Hypothalamus (tissue), 51 donors: ENCODE data around the gene DAB1.
"Not testable (repeated sequence)": the region's sequence is repeated elsewhere in the genome, so short reads cannot be mapped to it uniquely, and the experiment has no call there.

Experiments used
- DNase-seq, 51 donors: peaks; one replicate each; lab custom pipeline; 2025; lab: John Stamatoyannopoulos, UW

Gene DAB1

GRCh38 chr1:57094749-57095148 lies 329.1 kb downstream of the DAB1 start:
- no peak for DNase-seq

GRCh38 chr1:57093122-57093521 lies 330.7 kb downstream of the DAB1 start:
- DNase-seq, result no peak

DNA sequence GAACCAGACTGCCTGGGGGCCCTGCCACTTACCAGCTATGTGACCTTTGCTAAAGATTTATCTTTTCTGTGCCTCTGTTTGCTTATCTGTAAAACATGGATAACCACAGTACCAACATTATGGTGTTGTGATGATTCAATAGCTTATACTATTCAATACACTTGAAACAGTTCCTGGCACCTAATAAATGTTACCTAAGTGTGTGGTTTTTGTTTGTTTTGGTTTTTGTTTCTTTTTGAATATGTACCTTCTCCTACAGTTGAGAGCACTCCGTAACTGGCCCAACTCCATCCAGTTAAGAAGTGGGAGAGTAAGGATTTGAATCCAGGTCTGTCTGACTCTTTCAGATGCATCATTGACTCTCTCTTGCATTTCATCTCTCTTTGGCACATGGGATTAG lies 332.2 kb downstream of the DAB1 start:
- DNase-seq, result no peak

DNA sequence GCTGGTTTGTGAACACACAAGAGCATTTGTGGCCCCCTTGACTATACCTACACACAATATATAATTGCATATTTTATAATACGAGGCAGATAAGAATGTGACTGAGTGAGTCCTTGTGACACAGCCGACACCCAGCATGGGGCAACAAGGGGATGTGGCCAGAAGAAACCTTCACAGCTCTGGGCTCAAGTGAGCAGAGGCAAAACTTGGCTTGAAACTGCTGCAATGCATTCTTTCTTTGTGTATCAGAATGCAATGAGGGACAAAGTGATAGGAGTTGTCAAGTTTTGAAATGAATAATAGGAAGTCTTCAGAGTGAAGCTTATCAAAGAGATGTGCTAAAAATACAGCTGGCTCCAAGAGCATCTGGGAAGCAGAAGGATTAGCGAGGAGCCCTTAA lies 334.0 kb downstream of the DAB1 start:
- DNase-seq, result no peak

- DNase-seq, result no peak
Observed at GRCh38 chr1:57089221-57089620, 334.6 kb downstream of the DAB1 start.

- no peak for DNase-seq
Observed at GRCh38 chr1:57088653-57089052, 335.2 kb downstream of the DAB1 start.

- not testable (repeated sequence) for DNase-seq
Observed at GRCh38 chr1:57087660-57088059, 336.2 kb downstream of the DAB1 start.

- DNase-seq, result no peak
Observed at GRCh38 chr1:57086154-57086553, 337.7 kb downstream of the DAB1 start.

DNA sequence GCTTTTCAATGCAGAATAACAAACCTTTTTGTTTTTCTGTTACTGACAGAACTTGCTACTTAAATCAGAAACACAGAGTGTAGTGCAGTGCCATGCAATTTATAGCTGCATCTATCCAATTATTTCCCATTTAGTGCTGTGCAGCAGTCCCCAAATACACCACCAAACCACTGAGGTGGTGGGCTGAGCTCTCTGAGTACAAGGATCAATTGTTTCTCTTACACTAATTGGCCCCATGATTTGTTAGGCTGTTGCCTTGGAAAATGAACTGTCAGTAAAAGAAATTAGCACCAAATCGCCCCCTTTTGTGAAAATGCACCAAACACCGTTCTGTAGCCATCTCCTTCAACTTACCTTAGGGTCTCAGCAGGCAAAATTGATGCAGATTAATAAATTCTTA lies 339.2 kb downstream of the DAB1 start:
- no peak for DNase-seq

GRCh38 chr1:57082711-57083439 lies 341.0 kb downstream of the DAB1 start:
- DNase-seq, result no peak

- DNase-seq, result no peak
Observed at GRCh38 chr1:57079454-57080157, 344.3 kb downstream of the DAB1 start.

GRCh38 chr1:57072401-57073110 lies 351.3 kb downstream of the DAB1 start:
- peak in 3 of 51 donors; percentile 0 to 9 (median 2) for DNase-seq

GRCh38 chr1:57067863-57068262 lies 356.0 kb downstream of the DAB1 start:
- DNase-seq, result no peak

DNA sequence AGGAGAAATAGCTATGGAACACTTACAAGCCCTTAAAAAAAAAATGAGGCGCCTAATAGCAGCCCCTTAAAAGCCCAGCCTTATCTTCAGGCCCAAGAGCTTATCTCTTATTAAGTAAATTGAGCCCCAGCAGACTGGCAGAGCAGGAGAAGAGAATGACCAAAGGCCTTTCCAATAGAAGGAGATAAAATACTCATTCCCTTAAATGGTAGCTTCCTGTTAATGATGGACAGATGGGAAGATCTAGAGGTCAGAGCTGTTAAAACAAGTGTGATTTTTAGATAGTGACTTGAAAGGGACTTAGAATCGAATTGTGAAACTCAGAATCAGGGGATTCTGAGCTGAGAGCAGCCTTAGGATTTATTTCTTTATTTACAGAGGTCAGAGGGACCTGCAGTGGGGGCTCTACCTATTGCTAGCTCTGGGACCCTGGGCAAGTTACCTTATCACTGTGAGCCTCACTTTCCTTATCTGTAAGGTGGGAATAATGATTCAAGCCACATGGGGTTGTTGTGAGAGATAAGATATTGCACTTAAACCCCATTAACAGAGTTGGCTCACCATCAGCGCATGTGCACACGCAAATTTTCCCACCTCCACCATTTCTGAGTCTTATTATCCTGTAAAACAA lies 356.8 kb downstream of the DAB1 start:
- DNase-seq, result no peak

GRCh38 chr1:57065442-57065841 lies 358.4 kb downstream of the DAB1 start:
- DNase-seq, result no peak

GRCh38 chr1:57064379-57065140 lies 359.3 kb downstream of the DAB1 start:
- DNase-seq, result no peak

DNA sequence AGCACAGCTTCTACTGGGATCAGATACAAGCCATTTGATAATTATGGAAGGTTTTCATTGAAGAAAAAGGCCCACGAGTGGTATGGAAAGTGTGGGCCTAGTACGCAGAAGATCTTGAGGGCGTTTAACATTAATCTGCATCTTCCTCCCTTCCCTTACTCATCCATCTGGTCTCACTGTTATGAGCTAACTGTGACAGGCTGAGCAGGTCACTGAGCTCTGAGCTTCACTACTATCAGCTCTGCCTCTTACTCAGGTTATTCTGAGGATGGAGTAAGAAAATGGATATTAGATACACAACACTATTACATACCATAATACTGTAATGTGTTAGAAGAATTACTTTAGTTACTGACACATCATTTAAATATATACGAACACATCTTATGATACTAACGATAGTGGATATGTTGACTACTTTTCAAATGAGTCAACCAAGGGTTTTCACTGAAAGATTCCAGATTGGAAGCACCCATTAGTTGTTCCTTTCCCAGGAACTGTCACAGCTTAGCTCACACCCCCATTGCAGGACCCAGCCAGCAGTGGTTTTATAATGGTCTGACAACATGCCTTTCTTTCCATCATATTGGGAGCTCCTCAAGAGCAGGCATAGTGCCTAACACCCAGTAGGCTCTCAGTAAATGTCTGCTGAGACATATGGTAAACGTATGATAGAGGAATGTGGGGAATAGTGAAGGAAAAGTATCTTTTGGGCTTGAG lies 360.3 kb downstream of the DAB1 start:
- no peak for DNase-seq

DNA sequence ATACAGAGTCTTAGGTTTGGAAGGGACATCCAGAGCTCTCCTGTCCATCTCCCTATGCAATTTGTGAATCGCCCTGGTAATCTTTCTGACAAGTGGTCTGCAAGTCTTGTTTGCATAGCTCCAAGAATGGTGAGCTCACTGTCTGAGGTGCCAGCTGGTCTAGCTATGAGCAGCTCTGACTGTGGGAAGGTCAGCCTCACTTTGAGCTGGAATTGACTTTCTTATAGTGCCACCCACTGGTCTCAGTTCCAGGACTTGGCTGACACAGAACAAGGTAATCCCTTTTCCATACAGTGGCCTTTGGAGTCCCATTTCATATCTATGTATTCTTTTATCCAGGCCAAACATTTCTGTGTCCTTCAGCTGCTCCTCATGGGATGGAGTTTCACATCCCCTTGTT lies 362.5 kb downstream of the DAB1 start:
- peak in 3 of 51 donors; percentile 3 for DNase-seq

DNA sequence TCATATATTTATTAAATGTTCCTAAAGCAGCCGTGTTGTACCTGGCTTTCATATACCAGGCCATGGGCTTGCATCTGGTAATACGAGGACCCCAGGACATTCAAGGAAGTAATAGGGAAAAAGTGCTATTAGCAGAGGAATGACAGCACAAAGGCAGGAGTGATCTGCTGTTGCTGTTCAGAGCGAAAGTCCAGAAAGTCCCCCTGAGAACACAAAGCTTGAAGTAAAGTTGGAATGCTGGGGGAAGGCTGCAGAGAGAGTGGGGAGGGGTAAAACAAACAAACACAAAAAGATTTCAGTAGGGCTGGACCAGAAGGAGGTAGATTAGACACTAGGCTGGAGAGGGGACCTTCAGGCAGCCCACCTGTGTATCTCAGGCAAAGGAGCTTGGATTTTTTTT lies 363.4 kb downstream of the DAB1 start:
- no peak for DNase-seq
